Esophagus muscularis mucosa (tissue), 4 donors: ENCODE measurements around the gene SH3GL3. TPM values are rescaled to one million over a fixed set of nuclear protein-coding genes. Genes with fewer than 3 reads are reported as not detected.

ENCODE experiments used
- DNase-seq: peaks from one replicate; pipeline ENCODE4 v3.0.0-alpha.2; 2017; ENCODE audit errors: extremely low spot score
- H3K27ac ChIP-seq, 4 donors: fragments of 200-600 bp; sonication (generic); replicated peaks in 1 of 4; 1 replicate in 3 of 4; 2 replicates in 1 of 4; pipeline ENCODE4 v1.5.1; 2016 to 2019; ENCODE audit warnings: mild to moderate bottlenecking in 1 of 4
- H3K27me3 ChIP-seq, 4 donors: fragments of 200-600 bp; sonication (generic); one replicate each; pipeline versions ENCODE4 v1.5.1 to v1.6.0; 2016 to 2019
- H3K36me3 ChIP-seq, 4 donors: fragments of 200-600 bp; sonication (generic); one replicate each; pipeline ENCODE4 v1.5.1; 2016 to 2019
- H3K4me1 ChIP-seq, 4 donors: fragments of 200-600 bp; sonication (generic); one replicate each; pipeline ENCODE4 v1.5.1; 2016 to 2019
- H3K4me3 ChIP-seq, 4 donors: fragments of 200-600 bp; sonication (generic); 1 replicate in 2 of 4; 2 replicates in 2 of 4; pipeline ENCODE4 v1.5.1; 2016 to 2019; ENCODE audit warnings: mild to moderate bottlenecking in 4 of 4, moderate library complexity in 1 of 4
- H3K9me3 ChIP-seq, 4 donors: fragments of 200-600 bp; sonication (generic); 1 replicate in 3 of 4; 2 replicates in 1 of 4; pipeline ENCODE4 v1.5.1; 2016 to 2019
- EP300 ChIP-seq: sonication (generic); formaldehyde crosslinking; IDR thresholded peaks from one replicate; pipeline ENCODE4 v1.6.1; 2017; ENCODE audit warnings: antibody characterized with exemption
- POLR2A ChIP-seq: fragments of 450-650 bp; IDR thresholded peaks from one replicate; pipeline ENCODE4 v1.6.1; 2017; ENCODE audit warnings: antibody characterized with exemption, moderate library complexity, mild to moderate bottlenecking, low read depth
- POLR2AphosphoS5 ChIP-seq, 2 donors: sonication (generic); formaldehyde crosslinking; IDR thresholded peaks; one replicate each; pipeline ENCODE4 v1.6.1; 2017; ENCODE audit warnings: antibody characterized with exemption in 2 of 2
- WGBS: methylation state at CpG from one replicate; pipeline ENCODE4 v1.1.5; 2018; 5-methylcytosine and 5-hydroxymethylcytosine counted together
- intact Hi-C: fragments of 100-400 bp; cut with DNase I; formaldehyde crosslinking; loops from one replicate; pipeline ENCODE4 v1.15.1; 2023
- total RNA-seq, 4 donors: library from RNA; depleted of rRNA; stranded (reverse); fragments of >200 nt; gene quantifications; one replicate each; pipeline versions ENCODE4 v1.1.0 to v1.2.1, GENCODE V29; 2016
- TF ChIP-seq, protein P1 (sequence below), 3 experiments: fragments of 200-600 bp in 2 of 3; fragments of 450-650 bp in 1 of 3; sonication (generic) in 2 of 3; IDR thresholded peaks; one replicate each; pipeline ENCODE4 v1.5.1; 2017 to 2019; ENCODE audit warnings: antibody characterized with exemption in 3 of 3, mild to moderate bottlenecking in 2 of 3, moderate library complexity in 1 of 3

Gene SH3GL3
- total RNA-seq, 4 donors from 2014 or later, result 0.19 TPM; not detected in 3

DNA sequence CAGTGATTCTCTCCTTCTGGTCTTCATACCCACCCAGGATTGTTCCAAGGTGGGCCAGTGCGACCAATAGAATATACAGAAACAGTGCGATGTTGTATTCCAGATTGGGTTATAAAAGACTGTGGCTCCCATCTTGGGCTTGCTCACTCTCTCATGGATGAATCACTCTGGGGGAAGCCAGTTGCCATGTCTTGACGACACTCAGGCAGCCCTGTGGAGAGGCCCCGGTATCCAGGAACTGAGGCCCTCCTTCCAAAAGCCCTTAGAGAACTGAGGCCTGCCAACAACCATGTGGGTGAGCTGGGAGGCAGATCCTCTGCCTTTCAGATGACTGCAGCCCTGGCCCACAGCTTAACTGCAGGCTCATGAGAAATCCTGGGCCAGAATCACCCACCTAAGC, 57.2 kb downstream of the SH3GL3 start:
- no peaks in the 10 kb centered on the region for H3K4me1 ChIP-seq
- H3K4me3 ChIP-seq, result no peak overlapping the region
- H3K27me3 ChIP-seq, result no peaks in the 10 kb centered on the region
- intact Hi-C loops, result no loop called here
- no peak for TF ChIP-seq EP300
- TF ChIP-seq, protein P1, sequence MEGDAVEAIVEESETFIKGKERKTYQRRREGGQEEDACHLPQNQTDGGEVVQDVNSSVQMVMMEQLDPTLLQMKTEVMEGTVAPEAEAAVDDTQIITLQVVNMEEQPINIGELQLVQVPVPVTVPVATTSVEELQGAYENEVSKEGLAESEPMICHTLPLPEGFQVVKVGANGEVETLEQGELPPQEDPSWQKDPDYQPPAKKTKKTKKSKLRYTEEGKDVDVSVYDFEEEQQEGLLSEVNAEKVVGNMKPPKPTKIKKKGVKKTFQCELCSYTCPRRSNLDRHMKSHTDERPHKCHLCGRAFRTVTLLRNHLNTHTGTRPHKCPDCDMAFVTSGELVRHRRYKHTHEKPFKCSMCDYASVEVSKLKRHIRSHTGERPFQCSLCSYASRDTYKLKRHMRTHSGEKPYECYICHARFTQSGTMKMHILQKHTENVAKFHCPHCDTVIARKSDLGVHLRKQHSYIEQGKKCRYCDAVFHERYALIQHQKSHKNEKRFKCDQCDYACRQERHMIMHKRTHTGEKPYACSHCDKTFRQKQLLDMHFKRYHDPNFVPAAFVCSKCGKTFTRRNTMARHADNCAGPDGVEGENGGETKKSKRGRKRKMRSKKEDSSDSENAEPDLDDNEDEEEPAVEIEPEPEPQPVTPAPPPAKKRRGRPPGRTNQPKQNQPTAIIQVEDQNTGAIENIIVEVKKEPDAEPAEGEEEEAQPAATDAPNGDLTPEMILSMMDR (IDR thresholded peaks at IDR 0.05), result no peak
- TF ChIP-seq POLR2A, result no peak
- no peak for TF ChIP-seq POLR2AphosphoS5 (IDR thresholded peaks at IDR 0.05)
- no peaks in the 10 kb centered on the region for H3K9me3 ChIP-seq
- no CpG with 5 or more reads among the region's 4 CpGs for whole genome bisulfite sequencing
- no peak for DNase-seq
- no peaks in the 10 kb centered on the region for H3K36me3 ChIP-seq
- no peak overlapping the region for H3K27ac ChIP-seq

DNA sequence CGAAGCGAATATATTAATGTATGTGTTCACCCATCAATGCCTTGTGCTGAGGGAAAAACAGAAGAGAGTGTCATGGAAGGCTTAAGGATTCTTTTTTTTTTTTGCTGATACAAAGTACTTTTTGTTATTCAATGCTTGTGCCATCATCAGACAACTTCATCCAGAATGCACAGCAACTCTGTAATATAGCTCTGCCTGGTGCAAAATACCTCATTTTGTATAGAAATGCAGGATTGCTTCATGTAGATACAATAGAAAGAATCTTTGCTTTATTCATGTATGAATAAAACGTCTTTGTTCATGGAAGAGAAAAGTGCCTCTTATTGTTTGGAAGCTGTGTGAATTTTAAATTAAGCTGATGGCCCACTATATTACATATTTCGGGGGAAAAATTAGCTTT, 62.9 kb downstream of the SH3GL3 start:
- H3K4me1 ChIP-seq, result no peaks in the 10 kb centered on the region
- intact Hi-C loops, result no loop called here
- H3K27me3 ChIP-seq, result peaks cover 0 to under 1% (median 0%) of the 10 kb centered on the region in 4 donors
- no peaks in the 10 kb centered on the region for H3K36me3 ChIP-seq
- no peak for DNase-seq
- TF ChIP-seq, protein P1 (IDR thresholded peaks at IDR 0.05), result no peak
- TF ChIP-seq POLR2A (no peak), POLR2AphosphoS5 (IDR thresholded peaks at IDR 0.05) (no peak), EP300 (no peak)
- no peak overlapping the region for H3K27ac ChIP-seq
- no peak overlapping the region for H3K4me3 ChIP-seq
- no peaks in the 10 kb centered on the region for H3K9me3 ChIP-seq
- 87% methylated on average over 4 of the region's 4 CpGs for WGBS

DNA sequence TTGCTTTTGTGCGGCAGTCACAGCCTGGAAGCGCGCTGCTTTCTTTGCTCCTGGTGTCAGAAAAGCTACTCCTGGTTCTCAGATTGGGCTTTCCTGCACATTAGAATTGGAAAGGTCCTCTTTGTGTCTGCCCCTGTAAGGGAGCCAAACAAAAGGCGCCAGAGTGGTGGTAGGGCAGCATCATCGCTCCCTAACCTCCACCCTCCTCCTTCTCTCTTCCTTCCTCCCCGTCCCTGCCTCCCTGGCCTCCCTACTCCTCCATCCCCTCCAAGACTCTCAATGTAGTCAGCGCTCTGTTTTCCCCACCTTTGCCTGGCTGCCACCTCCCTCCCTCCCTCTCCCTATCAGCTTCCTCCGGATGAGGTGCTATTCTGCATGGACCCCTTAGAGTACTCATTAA, 65.3 kb downstream of the SH3GL3 start:
- no peaks in the 10 kb centered on the region for H3K4me1 ChIP-seq
- no peak for DNase-seq
- no peaks in the 10 kb centered on the region for H3K36me3 ChIP-seq
- no peak overlapping the region for H3K4me3 ChIP-seq
- no peaks in the 10 kb centered on the region for H3K9me3 ChIP-seq
- intact Hi-C loops, result no loop called here
- 75% methylated on average over 8 of the region's 8 CpGs for WGBS
- no peak for TF ChIP-seq POLR2A
- no peak for TF ChIP-seq POLR2AphosphoS5 (IDR thresholded peaks at IDR 0.05)
- TF ChIP-seq, protein P1 (IDR thresholded peaks at IDR 0.05), result no peak
- TF ChIP-seq EP300, result no peak
- H3K27me3 ChIP-seq, result peaks cover 0 to 3% (median 0%) of the 10 kb centered on the region in 4 donors
- H3K27ac ChIP-seq, result no peak overlapping the region

DNA sequence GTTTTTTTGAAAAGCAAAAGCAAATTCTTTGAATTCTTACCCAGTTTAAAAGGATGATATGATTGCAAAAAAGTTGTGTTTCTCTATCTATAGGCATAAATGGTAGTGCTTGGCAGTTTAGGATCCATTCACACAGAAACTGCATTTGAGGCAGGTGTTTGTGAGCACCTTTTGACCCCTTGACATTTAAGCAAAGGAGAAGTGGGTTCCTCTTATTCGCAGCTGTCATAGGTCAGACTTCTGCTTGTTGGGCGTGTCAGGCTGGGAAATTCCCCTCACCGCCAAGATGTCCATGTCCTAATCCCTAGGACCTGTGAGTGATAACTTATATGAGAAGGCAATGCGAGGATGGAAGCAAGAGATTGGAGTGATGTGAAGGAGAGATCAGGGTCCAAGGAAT, 67.4 kb downstream of the SH3GL3 start:
- Histone ChIP-seq H3K27ac (no peak overlapping the region), H3K9me3 (peaks cover 0 to 3% (median 0%) of the 10 kb centered on the region in 4 donors), H3K36me3 (no peaks in the 10 kb centered on the region), H3K4me3 (no peak overlapping the region), H3K27me3 (peaks cover 0 to 3% (median 0%) of the 10 kb centered on the region in 4 donors), H3K4me1 (no peaks in the 10 kb centered on the region)
- intact Hi-C loops, result no loop called here
- WGBS, result 71% methylated on average over 4 of the region's 4 CpGs
- TF ChIP-seq, protein P1 (IDR thresholded peaks at IDR 0.05), result no peak
- TF ChIP-seq POLR2A (no peak), EP300 (no peak), POLR2AphosphoS5 (IDR thresholded peaks at IDR 0.05) (no peak)
- DNase-seq, result no peak

DNA sequence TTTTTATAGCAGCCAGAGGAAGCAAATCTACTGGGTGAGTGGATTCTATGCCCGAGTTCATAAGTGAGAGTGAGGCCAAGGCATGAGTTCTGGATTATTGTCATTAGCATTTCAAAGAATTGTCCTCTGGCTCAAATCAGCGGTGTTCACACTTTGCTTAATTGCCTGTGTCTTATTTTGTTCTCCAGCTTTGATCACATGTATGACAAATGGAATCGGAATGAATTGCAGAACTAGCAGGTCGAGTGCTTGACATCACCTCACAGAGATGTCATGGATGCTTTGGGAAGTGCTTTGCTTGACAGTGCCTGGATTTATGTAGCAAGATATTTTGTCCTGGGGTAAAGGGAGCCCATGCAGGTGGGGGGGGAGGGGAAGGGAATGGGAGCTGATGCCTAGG, 68.0 kb downstream of the SH3GL3 start:
- no peaks in the 10 kb centered on the region for H3K36me3 ChIP-seq
- H3K27me3 ChIP-seq, result peaks cover 0 to 3% (median 0%) of the 10 kb centered on the region in 4 donors
- peaks cover 0 to 4% (median 0%) of the 10 kb centered on the region in 4 donors for H3K9me3 ChIP-seq
- H3K27ac ChIP-seq, result no peak overlapping the region
- intact Hi-C loops, result no loop called here
- no peaks in the 10 kb centered on the region for H3K4me1 ChIP-seq
- TF ChIP-seq, protein P1 (IDR thresholded peaks at IDR 0.05), result no peak
- no peak for TF ChIP-seq POLR2A
- no peak for DNase-seq
- 83% methylated on average over 4 of the region's 4 CpGs for WGBS
- no peak overlapping the region for H3K4me3 ChIP-seq
